Measurements from ENCODE around the gene ZNF526.

GRCh38 chr19:42202290-42202880, 17.7 kb upstream of the ZNF526 start:
- TF ChIP-seq CTCF (conservative IDR thresholded peaks at IDR 0.05 in 1 of 2, IDR thresholded peaks at IDR 0.05 in 1 of 2; ENCODE audit: extremely low read depth in 1 of 2, insufficient read depth in 1 of 2, low read depth in 1 of 2, low read length in 2 of 2) (no peak), EZH2 (IDR thresholded peaks at IDR 0.05; ENCODE audit: borderline replicate concordance, low read length) (no peak)

Measured in mammary epithelial cell (primary cell).